SJCRH30 (cell line): Measurements from ENCODE around the gene CTDSP1. TPM values are rescaled to one million over a fixed set of nuclear protein-coding genes. Genes with fewer than 3 reads are reported as not detected.

Experiments used
- DNase-seq, 2 experiments: peaks; one replicate each; pipeline ENCODE4 v3.0.0-alpha.2; 2015 to 2020
- H3K27ac ChIP-seq: fragments of 250-450 bp; sonication (Bioruptor Pico); 2 replicates; pipeline ENCODE4 v1.5.1; 2020; ENCODE audit warnings: mild to moderate bottlenecking, moderate library complexity
- H3K27me3 ChIP-seq: fragments of 250-450 bp; sonication (Bioruptor Pico); 2 replicates; pipeline ENCODE4 v1.5.1; 2020; ENCODE audit warnings: mild to moderate bottlenecking, moderate library complexity
- H3K36me3 ChIP-seq: fragments of 250-450 bp; sonication (Bioruptor Pico); 2 replicates; pipeline ENCODE4 v1.5.1; 2020; ENCODE audit warnings: mild to moderate bottlenecking, moderate library complexity
- H3K4me1 ChIP-seq: fragments of 250-450 bp; sonication (Bioruptor Pico); 2 replicates; pipeline ENCODE4 v1.5.1; 2020; ENCODE audit warnings: mild to moderate bottlenecking, moderate library complexity
- H3K4me3 ChIP-seq: fragments of 250-450 bp; sonication (Bioruptor Pico); 2 replicates; pipeline ENCODE4 v1.5.1; 2020; ENCODE audit warnings: mild to moderate bottlenecking, moderate library complexity
- H3K9me3 ChIP-seq: fragments of 250-450 bp; sonication (Bioruptor Pico); replicated peaks from 2 replicates; pipeline ENCODE4 v1.5.1; 2020; ENCODE audit warnings: mild to moderate bottlenecking, moderate library complexity
- total RNA-seq: library from RNA; depleted of rRNA; stranded (reverse); fragments of >200 nt; shearing (Covaris generic); gene quantifications from 2 replicates; pipeline ENCODE4 v1.2.3, GENCODE V29; 2014

CTDSP1 gene
- total RNA-seq, 1 experiment from 2014 or later, result 69.9 TPM

DNA sequence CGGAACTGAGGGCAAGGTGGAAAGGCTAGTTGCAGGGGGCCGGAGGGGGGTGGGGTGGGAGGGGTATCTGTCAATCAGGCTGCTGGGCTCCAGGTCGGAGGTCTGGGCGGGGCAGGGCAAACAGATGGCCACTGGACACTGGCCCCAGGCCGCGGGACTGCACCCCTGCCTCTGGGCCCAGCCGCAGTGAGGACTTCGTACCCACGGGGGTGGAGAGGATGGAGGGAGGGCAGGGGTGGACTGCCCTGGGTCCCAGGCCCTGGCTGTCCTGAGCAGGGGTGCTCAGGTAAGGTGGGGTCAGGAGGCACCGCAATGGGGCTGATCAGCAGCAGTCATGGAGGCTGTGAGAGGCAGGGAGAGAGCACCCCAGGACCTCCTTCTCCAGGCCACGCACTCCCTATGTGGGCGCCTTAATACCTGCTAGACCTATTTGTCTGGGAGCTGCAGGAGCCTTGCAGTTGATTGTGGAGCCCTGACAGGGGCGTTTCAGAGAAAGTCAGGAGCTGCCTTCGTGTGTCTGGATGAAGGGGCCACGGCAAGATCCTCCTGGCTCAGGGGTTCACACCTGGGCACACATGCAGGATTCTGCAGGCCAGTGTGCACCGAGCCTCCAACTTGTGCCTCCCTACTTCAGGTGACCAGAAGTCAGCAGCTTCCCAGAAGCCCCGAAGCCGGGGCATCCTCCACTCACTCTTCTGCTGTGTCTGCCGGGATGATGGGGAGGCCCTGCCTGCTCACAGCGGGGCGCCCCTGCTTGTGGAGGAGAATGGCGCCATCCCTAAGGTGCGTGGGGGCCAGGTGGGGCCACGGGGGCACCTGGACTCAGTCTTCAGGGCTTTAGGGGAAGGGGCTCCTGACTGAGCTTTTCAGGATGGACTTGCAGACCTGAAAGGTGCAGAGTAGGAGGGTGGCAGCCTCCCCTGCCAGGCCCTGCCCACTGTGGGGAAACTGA is 1.5 kb downstream of the CTDSP1 start:
- Histone ChIP-seq H3K36me3 (peaks cover 11% of the 10 kb centered on the region; the same call in 1 of the 2 replicates), H3K27ac (no peak overlapping the region; the same call in 1 of the 2 replicates), H3K4me1 (peaks cover 12% of the 10 kb centered on the region; the same call in 1 of the 2 replicates), H3K9me3 (no peaks in the 10 kb centered on the region), H3K4me3 (peak overlapping the region; percentile 82), H3K27me3 (no peaks in the 10 kb centered on the region)
- no peak for DNase-seq

DNA sequence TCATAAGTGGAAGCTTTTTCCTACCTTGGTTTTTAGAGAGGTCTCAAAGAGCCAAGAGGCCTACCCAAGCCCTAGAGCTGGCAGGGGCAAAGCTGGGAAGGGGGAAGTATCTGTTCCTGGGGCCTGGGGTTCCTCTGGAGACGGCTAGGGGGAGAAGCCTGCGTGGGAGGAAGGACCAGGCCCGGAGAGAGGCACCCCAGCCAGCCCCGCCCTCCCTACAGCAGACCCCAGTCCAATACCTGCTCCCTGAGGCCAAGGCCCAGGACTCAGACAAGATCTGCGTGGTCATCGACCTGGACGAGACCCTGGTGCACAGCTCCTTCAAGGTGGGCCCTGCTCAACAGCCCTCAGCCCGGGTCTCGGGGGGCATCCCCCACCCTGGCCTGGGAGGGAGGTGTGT is 2.2 kb downstream of the CTDSP1 start:
- Histone ChIP-seq H3K4me3 (no peak overlapping the region), H3K27ac (no peak overlapping the region)

DNA sequence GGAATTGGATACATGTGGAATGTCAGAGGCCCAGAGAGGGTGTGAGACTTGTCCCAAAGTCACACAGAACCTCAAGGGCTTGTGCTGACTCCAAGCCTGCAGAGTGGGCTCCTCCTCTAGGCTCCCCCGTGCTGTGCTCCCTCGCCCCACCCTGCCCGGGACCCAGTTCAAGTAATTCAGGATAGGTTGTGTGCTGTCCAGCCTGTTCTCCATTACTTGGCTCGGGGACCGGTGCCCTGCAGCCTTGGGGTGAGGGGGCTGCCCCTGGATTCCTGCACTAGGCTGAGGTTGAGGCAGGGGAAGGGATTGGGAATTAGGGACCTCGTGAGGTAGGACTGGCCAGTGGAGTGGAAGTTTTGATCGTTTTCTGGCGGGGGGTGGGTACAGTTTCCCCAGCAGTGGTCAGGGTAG is 2.8 kb downstream of the CTDSP1 start:
- Histone ChIP-seq H3K36me3 (peaks cover 11% of the 10 kb centered on the region; the same call in 1 of the 2 replicates), H3K27me3 (no peaks in the 10 kb centered on the region), H3K27ac (no peak overlapping the region), H3K4me1 (peaks cover 15% of the 10 kb centered on the region; the same call in 1 of the 2 replicates), H3K4me3 (no peak overlapping the region), H3K9me3 (no peaks in the 10 kb centered on the region)
- no peak for DNase-seq

More for the DNA sequence above, 2.2 kb downstream of the CTDSP1 start:
- Histone ChIP-seq H3K27me3 (no peaks in the 10 kb centered on the region), H3K36me3 (peaks cover 11% of the 10 kb centered on the region; the same call in 1 of the 2 replicates), H3K9me3 (no peaks in the 10 kb centered on the region), H3K4me1 (peaks cover 12% of the 10 kb centered on the region; the same call in 1 of the 2 replicates)
- DNase-seq, result no peak

DNA sequence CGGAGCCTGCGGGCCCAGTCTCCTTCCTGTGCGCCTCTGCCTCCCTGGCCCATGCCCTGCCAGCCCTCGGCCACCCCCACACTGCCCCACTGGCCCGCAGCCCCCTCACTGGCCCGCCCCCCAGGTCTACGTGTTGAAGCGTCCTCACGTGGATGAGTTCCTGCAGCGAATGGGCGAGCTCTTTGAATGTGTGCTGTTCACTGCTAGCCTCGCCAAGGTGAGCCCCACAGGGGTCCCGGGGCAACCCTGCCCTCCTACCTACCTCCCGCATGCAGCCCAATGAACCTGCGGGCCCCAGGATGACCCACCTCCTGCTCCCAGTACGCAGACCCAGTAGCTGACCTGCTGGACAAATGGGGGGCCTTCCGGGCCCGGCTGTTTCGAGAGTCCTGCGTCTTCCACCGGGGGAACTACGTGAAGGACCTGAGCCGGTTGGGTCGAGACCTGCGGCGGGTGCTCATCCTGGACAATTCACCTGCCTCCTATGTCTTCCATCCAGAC is 3.3 kb downstream of the CTDSP1 start:
- Histone ChIP-seq H3K27ac (no peak overlapping the region), H3K27me3 (no peaks in the 10 kb centered on the region), H3K4me3 (no peak overlapping the region), H3K36me3 (peaks cover 11% of the 10 kb centered on the region; the same call in 1 of the 2 replicates), H3K9me3 (no peaks in the 10 kb centered on the region), H3K4me1 (peaks cover 17% of the 10 kb centered on the region; the same call in 1 of the 2 replicates)
- DNase-seq, result no peak

DNA sequence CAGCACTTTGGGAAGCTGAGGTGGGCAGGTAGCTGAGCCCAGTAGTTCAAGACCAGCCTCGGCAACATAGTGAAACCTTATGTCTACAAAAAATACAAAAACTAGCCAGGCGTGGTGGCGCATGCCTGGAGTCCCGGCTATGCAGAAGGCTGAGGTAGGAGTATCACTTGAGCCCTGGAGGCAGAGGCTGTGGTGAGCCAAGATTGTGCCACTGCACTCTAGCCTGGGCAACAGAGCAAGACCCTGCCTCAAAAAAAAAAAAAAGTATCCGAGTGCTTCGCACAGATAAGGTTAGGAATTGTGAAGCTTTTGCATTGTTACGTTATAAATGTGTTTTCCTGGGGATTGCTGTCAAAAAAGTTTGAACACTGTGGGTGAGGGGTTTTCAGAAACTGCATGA is 4.1 kb downstream of the CTDSP1 start:
- Histone ChIP-seq H3K27me3 (no peaks in the 10 kb centered on the region), H3K36me3 (peaks cover 11% of the 10 kb centered on the region; the same call in 1 of the 2 replicates), H3K27ac (no peak overlapping the region), H3K4me3 (no peak overlapping the region), H3K9me3 (no peaks in the 10 kb centered on the region), H3K4me1 (peaks cover 17% of the 10 kb centered on the region; the same call in 1 of the 2 replicates)
- DNase-seq, result no peak

DNA sequence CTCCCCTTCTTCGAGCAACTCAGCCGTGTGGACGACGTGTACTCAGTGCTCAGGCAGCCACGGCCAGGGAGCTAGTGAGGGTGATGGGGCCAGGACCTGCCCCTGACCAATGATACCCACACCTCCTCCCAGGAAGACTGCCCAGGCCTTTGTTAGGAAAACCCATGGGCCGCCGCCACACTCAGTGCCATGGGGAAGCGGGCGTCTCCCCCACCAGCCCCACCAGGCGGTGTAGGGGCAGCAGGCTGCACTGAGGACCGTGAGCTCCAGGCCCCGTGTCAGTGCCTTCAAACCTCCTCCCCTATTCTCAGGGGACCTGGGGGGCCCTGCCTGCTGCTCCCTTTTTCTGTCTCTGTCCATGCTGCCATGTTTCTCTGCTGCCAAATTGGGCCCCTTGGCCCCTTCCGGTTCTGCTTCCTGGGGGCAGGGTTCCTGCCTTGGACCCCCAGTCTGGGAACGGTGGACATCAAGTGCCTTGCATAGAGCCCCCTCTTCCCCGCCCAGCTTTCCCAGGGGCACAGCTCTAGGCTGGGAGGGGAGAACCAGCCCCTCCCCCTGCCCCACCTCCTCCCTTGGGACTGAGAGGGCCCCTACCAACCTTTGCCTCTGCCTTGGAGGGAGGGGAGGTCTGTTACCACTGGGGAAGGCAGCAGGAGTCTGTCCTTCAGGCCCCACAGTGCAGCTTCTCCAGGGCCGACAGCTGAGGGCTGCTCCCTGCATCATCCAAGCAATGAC is 4.8 kb downstream of the CTDSP1 start:
- Histone ChIP-seq H3K4me3 (no peak overlapping the region), H3K36me3 (peaks cover 11% of the 10 kb centered on the region; the same call in 1 of the 2 replicates), H3K27ac (no peak overlapping the region), H3K9me3 (no peaks in the 10 kb centered on the region), H3K27me3 (no peaks in the 10 kb centered on the region), H3K4me1 (peaks cover 17% of the 10 kb centered on the region; the same call in 1 of the 2 replicates)
- DNase-seq, result peak in 1 of 2 experiments; percentile 34

DNA sequence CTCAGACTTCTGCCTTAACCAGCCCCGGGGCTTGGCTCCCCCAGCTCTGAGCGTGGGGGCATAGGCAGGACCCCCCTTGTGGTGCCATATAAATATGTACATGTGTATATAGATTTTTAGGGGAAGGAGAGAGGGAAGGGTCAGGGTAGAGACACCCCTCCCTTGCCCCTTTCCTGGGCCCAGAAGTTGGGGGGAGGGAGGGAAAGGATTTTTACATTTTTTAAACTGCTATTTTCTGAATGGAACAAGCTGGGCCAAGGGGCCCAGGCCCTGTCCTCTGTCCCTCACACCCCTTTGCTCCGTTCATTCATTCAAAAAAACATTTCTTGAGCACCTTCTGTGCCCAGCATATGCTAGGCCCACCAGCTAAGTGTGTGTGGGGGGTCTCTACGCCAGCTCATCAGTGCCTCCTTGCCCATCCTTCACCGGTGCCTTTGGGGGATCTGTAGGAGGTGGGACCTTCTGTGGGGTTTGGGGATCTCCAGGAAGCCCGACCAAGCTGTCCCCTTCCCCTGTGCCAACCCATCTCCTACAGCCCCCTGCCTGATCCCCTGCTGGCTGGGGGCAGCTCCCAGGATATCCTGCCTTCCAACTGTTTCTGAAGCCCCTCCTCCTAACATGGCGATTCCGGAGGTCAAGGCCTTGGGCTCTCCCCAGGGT is 5.5 kb downstream of the CTDSP1 start:
- Histone ChIP-seq H3K27me3 (no peaks in the 10 kb centered on the region), H3K4me1 (peaks cover 17% of the 10 kb centered on the region; the same call in 1 of the 2 replicates), H3K27ac (peak overlapping the region; percentile 42), H3K4me3 (peak overlapping the region; percentile 55), H3K36me3 (peaks cover 11% of the 10 kb centered on the region; the same call in 1 of the 2 replicates), H3K9me3 (no peaks in the 10 kb centered on the region)
- DNase-seq, result no peak

DNA sequence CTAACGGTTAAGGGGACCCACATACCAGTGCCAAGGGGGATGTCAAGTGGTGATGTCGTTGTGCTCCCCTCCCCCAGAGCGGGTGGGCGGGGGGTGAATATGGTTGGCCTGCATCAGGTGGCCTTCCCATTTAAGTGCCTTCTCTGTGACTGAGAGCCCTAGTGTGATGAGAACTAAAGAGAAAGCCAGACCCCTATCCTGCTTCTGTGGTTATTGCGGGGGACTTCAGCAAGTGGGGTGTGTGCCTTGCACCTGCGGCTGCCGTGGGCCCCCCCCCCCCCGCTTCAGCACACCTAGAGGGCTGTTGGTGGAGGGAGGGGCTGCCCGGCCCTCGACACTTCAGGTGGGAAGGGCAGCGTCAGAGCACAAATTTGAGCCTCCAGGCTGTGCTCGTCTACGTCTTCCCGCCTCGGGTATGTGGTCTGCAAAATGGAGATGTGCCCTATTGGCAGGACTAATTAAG is 6.1 kb downstream of the CTDSP1 start:
- Histone ChIP-seq H3K36me3 (peaks cover 11% of the 10 kb centered on the region; the same call in 1 of the 2 replicates), H3K27me3 (no peaks in the 10 kb centered on the region), H3K27ac (peak overlapping the region; percentile 42), H3K9me3 (no peaks in the 10 kb centered on the region), H3K4me3 (peak overlapping the region; percentile 55), H3K4me1 (peaks cover 17% of the 10 kb centered on the region; the same call in 1 of the 2 replicates)
- DNase-seq, result peak in 1 of 2 experiments; percentile 43

DNA sequence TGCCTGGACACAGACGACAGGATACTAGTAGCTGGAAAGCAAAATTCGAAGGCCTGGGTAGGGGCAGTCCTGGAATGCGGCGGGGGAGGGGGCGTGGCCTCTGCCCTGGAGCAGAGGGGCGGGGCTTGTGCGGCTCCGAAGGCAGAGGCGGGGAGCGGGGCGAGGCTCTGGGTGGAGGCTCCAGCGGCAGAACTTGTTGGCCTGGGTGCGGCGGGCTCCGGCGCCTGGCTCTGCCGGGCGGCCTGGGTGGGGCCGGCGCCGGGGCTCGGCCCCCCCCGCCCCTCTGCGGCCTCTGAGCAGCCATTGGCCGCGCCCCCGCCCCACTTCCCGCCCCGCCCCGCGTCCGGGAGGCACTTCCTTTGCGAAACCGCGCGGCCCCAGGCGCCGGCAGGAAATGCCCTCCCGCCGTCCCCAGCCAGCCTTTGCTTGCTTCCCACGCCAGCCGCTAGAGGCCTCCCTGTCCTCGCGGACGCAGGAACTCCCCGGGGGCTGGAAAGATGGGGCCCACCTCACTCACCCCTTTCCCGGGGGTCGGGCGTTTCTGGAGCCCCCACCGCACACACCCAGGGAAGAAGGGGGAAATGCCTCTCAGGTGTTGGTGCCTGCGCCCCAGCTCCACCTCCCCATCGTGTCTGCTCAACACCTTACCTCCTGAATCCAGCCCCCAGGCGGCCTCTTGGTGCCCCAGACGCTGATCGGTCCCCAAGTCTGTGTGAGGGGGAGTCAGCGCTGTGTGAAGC is 6.7 kb downstream of the CTDSP1 start:
- no peaks in the 10 kb centered on the region for H3K27me3 ChIP-seq
- H3K27ac ChIP-seq, result peak overlapping the region; percentile 46
- no peaks in the 10 kb centered on the region for H3K9me3 ChIP-seq
- DNase-seq, result peak; percentile 96 to 97
- H3K4me1 ChIP-seq, result peaks cover 17% of the 10 kb centered on the region; the same call in 1 of the 2 replicates
- H3K4me3 ChIP-seq, result peak overlapping the region; percentile 60
- peaks cover 11% of the 10 kb centered on the region; the same call in 1 of the 2 replicates for H3K36me3 ChIP-seq

DNA sequence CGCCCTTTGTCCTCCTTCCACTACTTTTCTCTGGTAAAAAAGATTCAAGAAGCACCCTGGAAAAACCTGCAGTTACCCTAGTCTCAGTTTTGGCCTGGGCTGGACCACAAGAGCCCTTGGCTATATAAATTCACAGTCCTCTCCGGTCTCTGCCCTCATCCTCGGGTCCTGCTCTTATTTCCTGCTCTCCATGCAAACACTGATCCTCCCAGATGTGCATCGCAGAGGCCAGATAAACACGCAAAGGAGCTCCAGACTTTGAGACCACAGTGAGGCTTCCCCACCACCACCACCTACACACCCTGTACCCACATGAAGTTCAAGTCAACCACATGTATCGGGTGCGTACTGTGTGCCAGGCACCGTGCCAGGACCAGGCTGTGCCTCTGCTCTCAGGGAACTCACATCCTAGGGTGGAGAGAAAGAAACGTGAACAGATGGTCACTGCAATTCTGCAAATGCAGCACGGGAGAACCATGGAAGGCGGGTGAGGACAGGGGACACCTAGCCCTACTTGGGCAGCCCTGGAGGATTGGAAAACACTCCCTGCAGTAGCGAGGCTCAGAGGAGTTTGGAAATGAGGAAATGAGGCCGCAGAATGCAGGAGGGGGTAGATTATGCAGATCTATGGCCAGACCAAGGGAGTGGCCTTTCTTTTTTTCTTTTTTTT is 7.4 kb downstream of the CTDSP1 start:
- H3K27me3 ChIP-seq, result no peaks in the 10 kb centered on the region

DNA sequence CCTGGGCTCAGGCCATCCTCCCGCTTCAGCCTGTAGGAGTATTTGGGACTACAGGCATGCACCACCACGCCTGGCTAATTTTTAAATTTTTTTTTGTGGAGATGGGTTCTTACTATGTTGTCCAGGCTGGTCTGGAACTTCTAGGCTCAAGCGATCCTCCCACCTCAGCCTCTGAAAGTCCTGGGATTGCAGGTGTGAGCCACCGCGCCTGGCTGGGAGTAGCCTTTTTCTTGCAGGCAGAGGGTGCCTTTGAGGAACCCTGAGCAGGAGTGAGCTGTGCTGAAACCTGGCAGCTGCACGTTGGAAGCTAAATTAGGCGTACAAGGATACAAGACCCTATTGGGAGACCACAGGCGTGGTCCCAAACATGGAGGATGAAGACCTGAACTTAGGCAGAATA is 8.0 kb downstream of the CTDSP1 start:
- peaks cover 11% of the 10 kb centered on the region; the same call in 1 of the 2 replicates for H3K36me3 ChIP-seq
- peaks cover 17% of the 10 kb centered on the region; the same call in 1 of the 2 replicates for H3K4me1 ChIP-seq
- H3K27ac ChIP-seq, result no peak overlapping the region
- no peaks in the 10 kb centered on the region for H3K27me3 ChIP-seq
- H3K4me3 ChIP-seq, result no peak overlapping the region
- no peaks in the 10 kb centered on the region for H3K9me3 ChIP-seq
- no peak for DNase-seq

More for the DNA sequence above, 7.4 kb downstream of the CTDSP1 start:
- no peaks in the 10 kb centered on the region for H3K9me3 ChIP-seq
- H3K36me3 ChIP-seq, result peaks cover 11% of the 10 kb centered on the region; the same call in 1 of the 2 replicates
- H3K27ac ChIP-seq, result peak overlapping the region; percentile 46
- peak overlapping the region; percentile 60 for H3K4me3 ChIP-seq
- DNase-seq, result peak; percentile 54 to 71
- H3K4me1 ChIP-seq, result peaks cover 17% of the 10 kb centered on the region; the same call in 1 of the 2 replicates

DNA sequence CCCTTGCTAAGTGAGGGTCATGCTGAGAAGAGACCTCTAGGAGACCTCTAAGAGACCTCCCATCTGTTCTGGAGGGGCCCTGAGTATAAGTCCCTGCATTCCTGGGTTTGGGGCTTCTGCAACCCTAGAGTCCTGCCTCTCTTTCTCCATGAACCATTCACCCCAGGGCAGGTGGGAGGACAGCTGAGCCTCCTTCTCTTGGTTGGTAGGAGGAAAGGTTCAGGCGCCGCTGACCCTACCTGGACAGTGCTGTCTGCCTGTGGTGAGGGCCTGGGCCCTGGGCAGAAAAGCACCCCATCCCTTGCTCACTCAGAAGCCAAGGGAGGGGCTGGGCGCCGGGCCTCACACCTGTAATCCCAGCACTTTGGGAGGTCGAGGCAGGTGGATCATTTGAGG is 18.7 kb downstream of the CTDSP1 start:
- Histone ChIP-seq H3K9me3 (no peaks in the 10 kb centered on the region), H3K4me3 (no peak overlapping the region), H3K27me3 (no peaks in the 10 kb centered on the region), H3K27ac (no peak overlapping the region), H3K36me3 (no peaks in the 10 kb centered on the region), H3K4me1 (no peaks in the 10 kb centered on the region)
- no peak for DNase-seq
